Measurements from ENCODE around the gene NDUFV1. TPM values are rescaled to one million over a fixed set of nuclear protein-coding genes. Genes with fewer than 3 reads are reported as not detected.
"Not testable (repeated sequence)": the region's sequence is repeated elsewhere in the genome, so short reads cannot be mapped to it uniquely, and the experiment has no call there.

The NDUFV1 gene
- total RNA-seq, 1 donor: 116 TPM

DNA sequence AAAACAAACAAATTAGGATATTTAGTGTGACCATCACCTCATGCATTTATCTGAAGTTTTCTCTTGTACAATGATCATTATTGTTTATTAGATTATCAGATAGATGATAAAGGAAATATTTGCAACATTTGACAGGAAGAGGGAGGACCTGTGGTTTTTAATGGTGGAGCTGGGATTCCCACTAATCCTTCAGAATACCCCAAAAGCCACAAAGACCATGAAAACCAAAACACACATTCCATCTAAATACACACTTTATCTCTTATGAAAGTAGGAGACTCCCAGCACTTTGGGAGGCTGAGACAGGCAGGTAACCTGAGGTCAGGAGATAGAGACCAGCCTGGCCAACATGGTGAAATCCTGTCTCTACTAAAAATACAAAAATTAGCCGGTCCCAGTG, 7.6 kb upstream of the NDUFV1 start:
- no peak overlapping the region for H3K4me3 ChIP-seq (ENCODE audit: low read depth, low read length)
- DNase-seq (ENCODE audit: low read depth): no peak
- TF ChIP-seq, protein P1, sequence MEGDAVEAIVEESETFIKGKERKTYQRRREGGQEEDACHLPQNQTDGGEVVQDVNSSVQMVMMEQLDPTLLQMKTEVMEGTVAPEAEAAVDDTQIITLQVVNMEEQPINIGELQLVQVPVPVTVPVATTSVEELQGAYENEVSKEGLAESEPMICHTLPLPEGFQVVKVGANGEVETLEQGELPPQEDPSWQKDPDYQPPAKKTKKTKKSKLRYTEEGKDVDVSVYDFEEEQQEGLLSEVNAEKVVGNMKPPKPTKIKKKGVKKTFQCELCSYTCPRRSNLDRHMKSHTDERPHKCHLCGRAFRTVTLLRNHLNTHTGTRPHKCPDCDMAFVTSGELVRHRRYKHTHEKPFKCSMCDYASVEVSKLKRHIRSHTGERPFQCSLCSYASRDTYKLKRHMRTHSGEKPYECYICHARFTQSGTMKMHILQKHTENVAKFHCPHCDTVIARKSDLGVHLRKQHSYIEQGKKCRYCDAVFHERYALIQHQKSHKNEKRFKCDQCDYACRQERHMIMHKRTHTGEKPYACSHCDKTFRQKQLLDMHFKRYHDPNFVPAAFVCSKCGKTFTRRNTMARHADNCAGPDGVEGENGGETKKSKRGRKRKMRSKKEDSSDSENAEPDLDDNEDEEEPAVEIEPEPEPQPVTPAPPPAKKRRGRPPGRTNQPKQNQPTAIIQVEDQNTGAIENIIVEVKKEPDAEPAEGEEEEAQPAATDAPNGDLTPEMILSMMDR (IDR thresholded peaks at IDR 0.05; ENCODE audit: insufficient read depth, low read length): no peak

DNA sequence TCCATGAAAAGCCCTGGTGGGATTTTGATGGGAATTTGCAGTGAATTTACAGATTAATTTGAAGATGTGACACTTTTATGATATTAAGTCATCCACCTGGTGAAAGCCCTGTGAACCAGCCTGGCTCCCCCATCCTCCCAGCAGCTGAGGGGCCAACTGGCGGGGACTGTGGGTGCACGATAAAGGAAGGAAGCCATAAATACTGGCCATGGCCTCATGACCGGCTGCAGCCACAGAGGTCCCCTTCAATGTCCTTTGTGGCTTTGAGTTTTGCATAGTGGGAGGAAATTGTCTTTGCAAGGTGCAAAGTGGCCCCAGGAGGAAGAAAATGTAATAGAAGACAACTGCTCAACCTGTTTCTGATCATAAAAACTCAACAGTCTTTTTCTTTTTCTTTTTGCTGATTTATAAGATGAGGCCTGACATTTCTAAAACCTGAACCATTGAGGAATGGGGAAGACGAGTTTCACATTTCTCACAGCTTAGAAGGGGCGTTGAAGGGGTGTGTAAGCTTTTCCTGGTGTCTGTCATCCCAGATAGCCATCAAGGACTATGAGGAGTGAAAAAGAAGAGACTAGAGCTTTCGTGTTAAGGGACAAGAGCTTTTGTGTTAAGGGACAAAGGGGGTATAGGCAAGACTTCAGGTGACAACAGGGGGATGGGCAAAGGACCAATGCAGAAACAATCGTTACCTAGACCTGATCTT, 6.3 kb upstream of the NDUFV1 start:
- TF ChIP-seq, protein P1 (IDR thresholded peaks at IDR 0.05; ENCODE audit: insufficient read depth, low read length): no peak
- DNase-seq (ENCODE audit: low read depth): no peak
- H3K4me3 ChIP-seq (ENCODE audit: low read depth, low read length): no peak overlapping the region

DNA sequence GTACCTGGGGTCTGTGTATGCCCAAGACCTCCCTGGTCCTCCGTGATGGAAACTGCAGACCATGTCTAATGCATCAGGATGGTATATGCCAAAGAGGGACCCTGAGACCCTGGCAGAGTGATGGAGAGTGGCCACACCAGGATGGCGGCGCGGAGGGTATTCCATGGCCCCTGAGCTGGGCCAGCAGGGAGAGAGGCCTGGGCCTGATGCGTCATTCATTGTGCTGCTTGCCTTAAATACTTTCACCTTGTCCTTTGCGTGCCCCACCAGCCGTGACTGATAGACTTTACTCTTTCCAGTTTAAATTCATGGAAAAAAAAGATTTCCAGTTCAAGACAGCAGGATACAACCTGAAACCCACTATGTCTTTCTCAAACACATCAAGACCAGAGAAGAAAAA, 5.6 kb upstream of the NDUFV1 start:
- no peak for DNase-seq (ENCODE audit: low read depth)
- TF ChIP-seq, protein P1 (IDR thresholded peaks at IDR 0.05; ENCODE audit: insufficient read depth, low read length): no peak
- H3K4me3 ChIP-seq (ENCODE audit: low read depth, low read length): no peak overlapping the region

DNA sequence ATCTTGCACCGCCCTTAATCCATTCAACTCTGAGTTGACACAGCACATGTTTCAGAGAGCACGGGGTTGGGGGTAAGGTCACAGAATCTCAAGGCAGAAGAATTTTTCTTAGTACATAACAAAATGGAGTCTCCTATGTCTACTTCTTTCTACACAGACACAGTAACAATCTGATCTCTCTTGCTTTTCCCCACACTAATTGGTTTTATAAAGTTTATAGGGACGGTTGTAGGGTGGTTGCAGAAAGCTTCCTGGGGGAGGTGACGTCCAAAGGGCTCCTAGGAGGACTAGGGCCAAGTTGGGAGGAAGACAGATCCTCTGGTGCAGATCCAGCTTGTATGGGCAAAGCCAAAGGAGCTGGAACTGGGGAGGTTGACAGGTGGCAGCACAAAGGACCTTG, 2.6 kb upstream of the NDUFV1 start:
- DNase-seq (ENCODE audit: low read depth); H3K4me3 ChIP-seq (ENCODE audit: low read depth, low read length): not testable (repeated sequence)

DNA sequence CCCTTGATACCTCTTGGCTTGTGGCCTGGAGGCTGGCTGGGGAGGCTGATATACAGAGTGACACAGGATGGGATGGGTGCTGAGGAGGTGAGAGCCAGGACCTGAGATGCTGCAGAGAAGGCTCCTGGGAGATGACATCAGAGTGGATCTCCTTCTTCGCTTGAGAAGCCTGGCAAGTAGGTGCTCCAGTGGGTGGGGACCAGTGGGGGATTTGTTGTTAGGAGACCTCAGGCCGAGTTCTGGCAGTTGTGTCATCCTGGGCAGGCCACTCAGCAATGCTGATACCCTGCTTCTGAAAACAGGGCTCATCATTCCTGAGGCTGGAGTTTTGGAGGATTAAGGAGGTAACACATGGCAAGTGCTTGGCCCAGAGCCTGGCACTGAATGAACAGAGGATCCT, 1.9 kb upstream of the NDUFV1 start:
- no peak for DNase-seq (ENCODE audit: low read depth)
- TF ChIP-seq, protein P1 (IDR thresholded peaks at IDR 0.05; ENCODE audit: insufficient read depth, low read length): no peak
- H3K4me3 ChIP-seq (ENCODE audit: low read depth, low read length): no peak overlapping the region

DNA sequence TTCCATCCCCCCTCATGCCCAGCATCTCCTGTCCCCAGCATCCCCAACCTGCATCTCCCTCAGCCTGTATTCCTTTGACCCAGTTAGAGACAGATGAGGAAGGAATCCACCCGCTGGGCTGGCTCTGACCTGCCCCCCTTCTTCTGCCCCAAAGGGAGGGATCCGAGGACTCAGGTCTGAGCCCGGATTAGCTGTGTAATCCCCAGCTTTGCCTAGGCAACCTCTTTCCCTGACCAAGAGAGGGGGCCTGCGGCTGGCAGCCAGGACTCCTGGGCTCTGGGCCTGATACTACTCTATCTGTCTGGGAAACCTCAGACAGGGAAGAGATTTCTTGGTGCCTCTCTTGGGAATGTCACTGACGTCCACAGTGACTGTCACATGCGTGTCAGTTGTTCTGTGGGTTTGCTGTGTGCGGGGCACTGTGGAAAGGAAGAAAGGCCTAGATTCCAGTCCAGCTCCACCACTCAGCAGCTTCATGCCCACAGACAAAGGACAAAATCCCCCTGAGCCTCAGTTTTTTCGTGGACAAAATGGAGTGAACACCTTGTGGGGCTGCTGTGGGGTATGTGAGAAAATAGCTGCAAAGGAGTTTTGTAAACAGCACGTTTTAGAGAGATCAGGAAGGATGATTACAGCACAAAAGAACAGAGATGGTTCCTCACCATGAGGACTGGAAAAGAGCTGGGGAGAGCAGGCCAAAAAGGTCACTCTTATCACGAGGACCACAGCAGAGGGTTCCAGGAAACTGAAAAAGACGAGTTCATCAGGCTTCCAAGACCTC, 1.3 kb upstream of the NDUFV1 start:
- H3K4me3 ChIP-seq (ENCODE audit: low read depth, low read length): no peak overlapping the region
- TF ChIP-seq, protein P1 (IDR thresholded peaks at IDR 0.05; ENCODE audit: insufficient read depth, low read length): no peak
- DNase-seq (ENCODE audit: low read depth): no peak

DNA sequence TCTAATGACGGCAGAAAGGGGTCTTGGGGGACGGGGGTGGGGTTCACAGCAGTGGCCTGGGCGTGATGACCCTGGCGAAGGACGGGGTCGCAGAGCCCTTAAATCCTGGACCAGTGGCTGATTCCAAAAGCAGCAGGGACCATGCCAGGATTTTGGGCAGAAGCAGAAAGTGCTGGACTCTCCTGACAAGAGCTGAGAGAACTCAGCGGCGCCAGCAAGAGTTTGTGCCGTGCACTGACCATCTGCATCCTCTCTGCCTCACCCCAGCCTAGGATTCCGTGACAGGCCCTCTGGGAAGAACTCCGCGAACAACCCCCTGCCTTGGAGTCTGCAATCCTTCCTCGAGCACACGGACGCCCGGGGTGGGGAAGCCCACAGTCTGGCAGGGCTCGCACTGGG, 644 bp upstream of the NDUFV1 start:
- TF ChIP-seq, protein P1 (IDR thresholded peaks at IDR 0.05; ENCODE audit: insufficient read depth, low read length): no peak
- DNase-seq (ENCODE audit: low read depth): peak; percentile 35
- H3K4me3 ChIP-seq (ENCODE audit: low read depth, low read length): peak overlapping the region; percentile 97
